Upper lobe of right lung (tissue), 1 donor: ENCODE measurements around the gene RPS3. TPM values are rescaled to one million over a fixed set of nuclear protein-coding genes. Genes with fewer than 3 reads are reported as not detected.
A peak's percentile ranks its signal among the peaks of the same experiment; 100 is the strongest.
"Not testable (repeated sequence)": the region's sequence is repeated elsewhere in the genome, so short reads cannot be mapped to it uniquely, and the experiment has no call there.

Experiments
- ATAC-seq: fragments of 200-7000 bp; cut with Tn5 transposase; one replicate; pipeline ENCODE4 v1.9.1; 2020; ENCODE audit warnings: mild to moderate bottlenecking, moderate library complexity
- DNase-seq: peaks from one replicate; pipeline ENCODE4 v3.0.0-alpha.2; 2020
- H3K27ac ChIP-seq: fragments of 200-600 bp; one replicate; pipeline ENCODE4 v1.8.0; 2022
- H3K27me3 ChIP-seq: fragments of 200-600 bp; one replicate; pipeline ENCODE4 v1.8.0; 2022; ENCODE audit warnings: mild to moderate bottlenecking
- H3K36me3 ChIP-seq: fragments of 200-600 bp; one replicate; pipeline ENCODE4 v1.8.0; 2022
- H3K4me1 ChIP-seq: fragments of 200-600 bp; one replicate; pipeline ENCODE4 v1.8.0; 2022
- H3K4me3 ChIP-seq: fragments of 200-600 bp; one replicate; pipeline ENCODE4 v1.8.0; 2022; ENCODE audit warnings: mild to moderate bottlenecking
- H3K9me3 ChIP-seq: fragments of 200-600 bp; one replicate; pipeline ENCODE4 v1.8.0; 2022
- CTCF ChIP-seq: fragments of 200-600 bp; IDR thresholded peaks from one replicate; pipeline ENCODE4 v1.8.0; 2022; ENCODE audit warnings: antibody characterized with exemption
- intact Hi-C: fragments of 100-400 bp; cut with DNase I; formaldehyde crosslinking; loops from one replicate; pipeline ENCODE4 v1.11.0; 2022
- total RNA-seq: library from RNA; stranded (reverse); fragmentation: NEBNext Ultra II Directional; extraction: Animal tissue kit (Norgen Biotek cat#: 25700); gene quantifications from one replicate; pipeline ENCODE4 v1.2.1, GENCODE V29; 2021
- donor health status: DM: no; HTN: yes; CAD: no; lungs with severe emphysema.

RPS3 gene
- total RNA-seq, 1 donor from 2014 or later = 1,778 TPM

GRCh38 chr11:75376175-75376574, 23.1 kb upstream of the RPS3 start:
- no peaks in the 10 kb centered on the region for H3K9me3 ChIP-seq

GRCh38 chr11:75378776-75379175, 20.5 kb upstream of the RPS3 start:
- H3K27me3 ChIP-seq, DNase-seq, intact Hi-C loops, H3K9me3 ChIP-seq, ATAC-seq, H3K27ac ChIP-seq, H3K36me3 ChIP-seq, H3K4me3 ChIP-seq: not testable (repeated sequence)
- peaks cover 23% of the 10 kb centered on the region for H3K4me1 ChIP-seq

More at GRCh38 chr11:75376175-75376574, 23.1 kb upstream of the RPS3 start:
- no peaks in the 10 kb centered on the region for H3K27me3 ChIP-seq
- ATAC-seq (no peak), DNase-seq (no peak)
- no peak overlapping the region for H3K27ac ChIP-seq
- intact Hi-C loops = no loop called here
- no peak for TF ChIP-seq CTCF
- no peak overlapping the region for H3K4me3 ChIP-seq
- no peaks in the 10 kb centered on the region for H3K36me3 ChIP-seq
- peaks cover 26% of the 10 kb centered on the region for H3K4me1 ChIP-seq

- Histone ChIP-seq H3K4me1 (peaks cover 26% of the 10 kb centered on the region), H3K27me3 (no peaks in the 10 kb centered on the region), H3K36me3 (no peaks in the 10 kb centered on the region), H3K9me3 (no peaks in the 10 kb centered on the region), H3K4me3 (no peak overlapping the region), H3K27ac (no peak overlapping the region)
- DNase-seq (no peak), ATAC-seq (no peak)
- no peak for TF ChIP-seq CTCF
- intact Hi-C loops = loop anchor here (5.0 kb wide), 2 partner anchors 43 to 103 kb away; no protein-coding TSS in a partner anchor
Observed at GRCh38 chr11:75380245-75380644, 19.1 kb upstream of the RPS3 start.

- ATAC-seq = peak; percentile 82
- H3K27ac ChIP-seq = peak overlapping the region; percentile 65
- intact Hi-C loops = loop anchor here (5.0 kb wide), 2 partner anchors 44 to 104 kb away; no protein-coding TSS in a partner anchor
Observed at GRCh38 chr11:75380716-75381420, 18.4 kb upstream of the RPS3 start.

GRCh38 chr11:75383246-75383645, 16.1 kb upstream of the RPS3 start:
- H3K4me3 ChIP-seq = no peak overlapping the region
- H3K4me1 ChIP-seq = peaks cover 28% of the 10 kb centered on the region
- ATAC-seq = peak; percentile 54
- TF ChIP-seq CTCF = no peak
- intact Hi-C loops = loop anchor here (5.0 kb wide), 2 partner anchors 46 to 106 kb away; no protein-coding TSS in a partner anchor
- H3K27ac ChIP-seq = no peak overlapping the region
- no peaks in the 10 kb centered on the region for H3K27me3 ChIP-seq
- no peaks in the 10 kb centered on the region for H3K9me3 ChIP-seq
- DNase-seq = peak; percentile 73
- H3K36me3 ChIP-seq = no peaks in the 10 kb centered on the region

More at GRCh38 chr11:75380716-75381420, 18.4 kb upstream of the RPS3 start:
- Histone ChIP-seq H3K36me3 (no peaks in the 10 kb centered on the region), H3K27me3 (no peaks in the 10 kb centered on the region), H3K9me3 (no peaks in the 10 kb centered on the region), H3K4me1 (peaks cover 26% of the 10 kb centered on the region), H3K4me3 (no peak overlapping the region)
- DNase-seq = no peak
- TF ChIP-seq CTCF = no peak

GRCh38 chr11:75384438-75385080, 14.8 kb upstream of the RPS3 start:
- peak; percentile 92 for ATAC-seq
- TF ChIP-seq CTCF = peak; percentile 99
- Histone ChIP-seq H3K9me3 (no peaks in the 10 kb centered on the region), H3K27me3 (no peaks in the 10 kb centered on the region), H3K36me3 (no peaks in the 10 kb centered on the region), H3K27ac (no peak overlapping the region), H3K4me3 (no peak overlapping the region), H3K4me1 (peaks cover 33% of the 10 kb centered on the region)
- intact Hi-C loops = loop anchor here (5.0 kb wide), 2 partner anchors 47 to 107 kb away; no protein-coding TSS in a partner anchor
- peak; percentile 91 for DNase-seq
